ENCODE data around the gene NAALADL2. TPM values are rescaled to one million over a fixed set of nuclear protein-coding genes. Genes with fewer than 3 reads are reported as not detected.

Gene NAALADL2
- total and polyA plus RNA-seq, 9 of the 15 experiments (the other 6 are each of a cell fraction or from before 2014, with no cell fraction given), result 0.29 to 1.1 (median 0.79) TPM; not detected in 1

- Histone ChIP-seq H2AFZ (ENCODE audit: low read depth, low read length) (no peak overlapping the region), H3K4me3 (no peak overlapping the region), H3K79me2 (ENCODE audit: control insufficient read depth, insufficient read depth, low read length) (no peaks in the 10 kb centered on the region), H3K4me1 (replicated peaks in 1 of 2; ENCODE audit: control insufficient read depth in 2 of 2, insufficient read depth in 2 of 2, low read length in 2 of 2) (no peaks in the 10 kb centered on the region), H3K27me3 (ENCODE audit: control insufficient read depth in 2 of 2, insufficient read depth in 2 of 2, low read length in 2 of 2) (no peaks in the 10 kb centered on the region), H3K27ac (ENCODE audit: extremely low read depth, low read depth, low read length) (no peak overlapping the region), H3K9me3 (replicated peaks; ENCODE audit: control insufficient read depth, insufficient read depth, low read depth, low read length) (no peaks in the 10 kb centered on the region), H3K4me2 (ENCODE audit: insufficient read depth, low read length) (no peak overlapping the region), H3K9me1 (ENCODE audit: control insufficient read depth, insufficient read depth, low read length) (no peaks in the 10 kb centered on the region), H4K20me1 (replicated peaks; ENCODE audit: control insufficient read depth, insufficient read depth, low read length) (no peaks in the 10 kb centered on the region), H3K9ac (ENCODE audit: insufficient read depth in 1 of 2, low read depth in 2 of 2, low read length in 2 of 2) (no peak overlapping the region), H3K36me3 (ENCODE audit: control insufficient read depth, insufficient read depth, low read length) (no peaks in the 10 kb centered on the region)
- ChIA-PET CTCF (ENCODE audit: low intra/inter-chr PET ratio) (interaction anchor here (0.6 kb wide), 1 partner anchor 688 kb away, joined by 4 read pairs; no protein-coding TSS in a partner anchor), POLR2A (no interaction called here)
- TF ChIP-seq SLC30A9 (CRISPR knock-in tag; IDR thresholded peaks at IDR 0.05) (no peak), SIX5 (IDR thresholded peaks at IDR 0.05; ENCODE audit: borderline replicate concordance in 1 of 2, insufficient read depth in 1 of 2, low read depth in 1 of 2, low read length in 2 of 2) (no peak), ZSCAN29 (IDR thresholded peaks at IDR 0.05) (no peak), ZNF140 (CRISPR knock-in tag; IDR thresholded peaks at IDR 0.05) (no peak)
- TF ChIP-seq, protein P1, sequence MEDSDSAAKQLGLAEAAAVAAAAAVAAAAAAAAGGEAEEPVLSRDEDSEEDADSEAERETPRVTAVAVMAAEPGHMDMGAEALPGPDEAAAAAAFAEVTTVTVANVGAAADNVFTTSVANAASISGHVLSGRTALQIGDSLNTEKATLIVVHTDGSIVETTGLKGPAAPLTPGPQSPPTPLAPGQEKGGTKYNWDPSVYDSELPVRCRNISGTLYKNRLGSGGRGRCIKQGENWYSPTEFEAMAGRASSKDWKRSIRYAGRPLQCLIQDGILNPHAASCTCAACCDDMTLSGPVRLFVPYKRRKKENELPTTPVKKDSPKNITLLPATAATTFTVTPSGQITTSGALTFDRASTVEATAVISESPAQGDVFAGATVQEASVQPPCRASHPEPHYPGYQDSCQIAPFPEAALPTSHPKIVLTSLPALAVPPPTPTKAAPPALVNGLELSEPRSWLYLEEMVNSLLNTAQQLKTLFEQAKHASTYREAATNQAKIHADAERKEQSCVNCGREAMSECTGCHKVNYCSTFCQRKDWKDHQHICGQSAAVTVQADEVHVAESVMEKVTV (CRISPR knock-in tag; IDR thresholded peaks at IDR 0.05), result no peak
- FAIRE-seq (no peak), DNase-seq (ENCODE audit: extremely low read depth in 1 of 4, low spot score in 3 of 4) (no peak), ATAC-seq (no peak)
- intact Hi-C loops (cut with micrococcal nuclease) (no loop called here), in situ Hi-C loops (cut with MboI) (no loop called here)
- BruUV-seq (replicated peaks), result no TSS peak
These were observed 245.9 kb downstream of the NAALADL2 start for GRCh38 chr3:175105066-175105465.

GRCh38 chr3:175107231-175107630 is 248.1 kb downstream of the NAALADL2 start:
- H3K79me2 ChIP-seq (ENCODE audit: control insufficient read depth, insufficient read depth, low read length), result no peaks in the 10 kb centered on the region
- WGBS (ENCODE audit: insufficient coverage, low coverage, missing lambda C conversion rate), result 5% methylated on average over 2 of the region's 2 CpGs
- no peak for DNase-seq (ENCODE audit: extremely low read depth in 1 of 4, low spot score in 3 of 4)
- H3K9me3 ChIP-seq (replicated peaks; ENCODE audit: control insufficient read depth, insufficient read depth, low read depth, low read length), result no peaks in the 10 kb centered on the region
- no peaks in the 10 kb centered on the region for H3K4me1 ChIP-seq (replicated peaks in 1 of 2; ENCODE audit: control insufficient read depth in 2 of 2, insufficient read depth in 2 of 2, low read length in 2 of 2)
- POLR2A ChIA-PET, result no interaction called here
- no peaks in the 10 kb centered on the region for H4K20me1 ChIP-seq (replicated peaks; ENCODE audit: control insufficient read depth, insufficient read depth, low read length)
- no peak for ATAC-seq
- H3K9ac ChIP-seq (ENCODE audit: insufficient read depth in 1 of 2, low read depth in 2 of 2, low read length in 2 of 2), result no peak overlapping the region
- BruUV-seq (replicated peaks), result no TSS peak
- H3K4me3 ChIP-seq, result no peak overlapping the region
- no peak overlapping the region for H3K27ac ChIP-seq (ENCODE audit: extremely low read depth, low read depth, low read length)
- CTCF ChIA-PET (ENCODE audit: low intra/inter-chr PET ratio), result no interaction called here
- no peak overlapping the region for H3K4me2 ChIP-seq (ENCODE audit: insufficient read depth, low read length)
- in situ Hi-C loops (cut with MboI), result no loop called here
- FAIRE-seq, result no peak
- H3K27me3 ChIP-seq (ENCODE audit: control insufficient read depth in 2 of 2, insufficient read depth in 2 of 2, low read length in 2 of 2), result no peaks in the 10 kb centered on the region
- intact Hi-C loops (cut with micrococcal nuclease), result no loop called here
- H2AFZ ChIP-seq (ENCODE audit: low read depth, low read length), result no peak overlapping the region
- no peaks in the 10 kb centered on the region for H3K9me1 ChIP-seq (ENCODE audit: control insufficient read depth, insufficient read depth, low read length)
- no peaks in the 10 kb centered on the region for H3K36me3 ChIP-seq (ENCODE audit: control insufficient read depth, insufficient read depth, low read length)
- TF ChIP-seq MTA3 (IDR thresholded peaks at IDR 0.05; ENCODE audit: borderline replicate concordance), result no peak
- no peak for TF ChIP-seq RFX1 (IDR thresholded peaks at IDR 0.05)
- TF ChIP-seq ZNF23 (CRISPR knock-in tag; IDR thresholded peaks at IDR 0.05), result no peak
- no peak for TF ChIP-seq KHSRP (IDR thresholded peaks at IDR 0.05)
- TF ChIP-seq TFE3 (CRISPR knock-in tag; IDR thresholded peaks at IDR 0.05), result no peak
- TF ChIP-seq ATF4 (CRISPR knock-in tag; IDR thresholded peaks at IDR 0.05), result no peak
- TF ChIP-seq ZNF408 (CRISPR knock-in tag; IDR thresholded peaks at IDR 0.05; ENCODE audit: low read depth), result no peak
- TF ChIP-seq NONO (IDR thresholded peaks at IDR 0.05; ENCODE audit: low read depth in 2 of 2, low read length in 1 of 2), result no peak
- TF ChIP-seq ZBTB17 (CRISPR knock-in tag; IDR thresholded peaks at IDR 0.05), result no peak
- no peak for TF ChIP-seq MEIS2 (IDR thresholded peaks at IDR 0.05; ENCODE audit: partially characterized antibody)
